ENCODE data around the gene DSTN.

DSTN gene

GRCh38 chr20:17640146-17640874 lies 70.4 kb downstream of the DSTN start:
- DNase-seq = no peak

DNA sequence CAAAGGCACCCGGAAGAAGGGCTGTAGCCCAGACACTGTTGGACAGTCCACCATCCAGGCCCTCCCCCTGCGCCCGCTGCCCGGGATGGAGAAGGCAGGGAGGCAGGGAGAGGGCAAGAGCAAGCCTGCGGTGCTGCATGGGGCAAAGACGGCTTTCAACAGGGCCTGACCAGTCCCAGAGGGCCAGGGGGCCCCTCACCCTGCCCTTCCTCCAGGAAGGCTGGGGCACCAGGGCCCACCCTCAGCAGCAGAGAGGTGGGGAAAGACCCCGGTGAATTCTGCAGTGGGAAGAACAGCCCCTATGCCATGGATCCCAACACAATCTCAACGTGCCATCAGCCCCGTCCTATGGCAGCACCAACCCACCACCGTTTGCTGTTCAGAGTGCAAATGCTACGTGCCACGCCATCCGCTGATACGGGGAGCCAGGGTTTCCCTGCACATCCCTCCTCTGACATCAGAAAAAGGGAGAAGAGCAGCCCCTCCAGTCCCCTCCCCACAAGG lies 71.1 kb downstream of the DSTN start:
- no peak for DNase-seq

DNA sequence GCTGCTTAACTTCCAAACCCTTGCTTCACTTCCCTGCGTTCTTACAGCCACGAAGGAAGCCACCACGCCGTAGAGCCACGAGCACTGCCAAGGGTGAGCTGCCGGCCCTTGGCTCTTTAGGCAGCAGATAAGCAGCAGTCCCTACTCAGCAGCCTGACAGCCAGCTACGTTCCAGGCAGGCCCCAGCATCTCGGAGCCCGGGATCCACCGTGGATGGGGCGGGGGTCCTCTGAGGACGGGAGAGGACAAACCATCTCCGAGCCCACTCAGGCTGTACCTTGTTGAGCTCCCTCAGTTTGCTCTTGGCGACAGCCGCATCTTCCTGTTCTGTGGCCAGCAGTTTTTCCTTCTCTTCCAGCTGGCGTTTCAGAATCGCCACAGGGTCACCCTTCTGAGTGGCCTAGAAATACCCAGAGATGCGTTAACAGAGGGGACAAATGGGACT lies 71.7 kb downstream of the DSTN start:
- DNase-seq = no peak

DNA sequence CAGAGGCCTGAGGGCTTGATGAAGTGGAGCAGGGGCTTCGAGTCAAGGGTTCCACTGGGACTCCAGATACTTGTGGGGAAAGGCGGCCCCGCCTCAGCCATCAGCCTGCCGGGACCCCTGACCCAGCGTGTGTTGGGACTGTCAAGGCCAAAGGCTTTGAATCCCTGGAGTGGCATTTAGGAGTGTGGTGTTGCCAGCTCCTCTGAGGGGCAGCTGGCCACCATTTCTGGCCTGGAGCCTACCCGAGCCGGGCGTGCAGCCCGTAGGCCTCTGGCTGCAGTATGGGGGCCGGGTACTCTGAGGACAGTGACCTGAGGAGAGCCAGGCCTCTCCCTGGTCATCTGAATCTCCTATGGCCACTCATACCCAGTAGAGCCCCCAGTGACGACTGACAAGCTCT lies 72.1 kb downstream of the DSTN start:
- DNase-seq = no peak

DNA sequence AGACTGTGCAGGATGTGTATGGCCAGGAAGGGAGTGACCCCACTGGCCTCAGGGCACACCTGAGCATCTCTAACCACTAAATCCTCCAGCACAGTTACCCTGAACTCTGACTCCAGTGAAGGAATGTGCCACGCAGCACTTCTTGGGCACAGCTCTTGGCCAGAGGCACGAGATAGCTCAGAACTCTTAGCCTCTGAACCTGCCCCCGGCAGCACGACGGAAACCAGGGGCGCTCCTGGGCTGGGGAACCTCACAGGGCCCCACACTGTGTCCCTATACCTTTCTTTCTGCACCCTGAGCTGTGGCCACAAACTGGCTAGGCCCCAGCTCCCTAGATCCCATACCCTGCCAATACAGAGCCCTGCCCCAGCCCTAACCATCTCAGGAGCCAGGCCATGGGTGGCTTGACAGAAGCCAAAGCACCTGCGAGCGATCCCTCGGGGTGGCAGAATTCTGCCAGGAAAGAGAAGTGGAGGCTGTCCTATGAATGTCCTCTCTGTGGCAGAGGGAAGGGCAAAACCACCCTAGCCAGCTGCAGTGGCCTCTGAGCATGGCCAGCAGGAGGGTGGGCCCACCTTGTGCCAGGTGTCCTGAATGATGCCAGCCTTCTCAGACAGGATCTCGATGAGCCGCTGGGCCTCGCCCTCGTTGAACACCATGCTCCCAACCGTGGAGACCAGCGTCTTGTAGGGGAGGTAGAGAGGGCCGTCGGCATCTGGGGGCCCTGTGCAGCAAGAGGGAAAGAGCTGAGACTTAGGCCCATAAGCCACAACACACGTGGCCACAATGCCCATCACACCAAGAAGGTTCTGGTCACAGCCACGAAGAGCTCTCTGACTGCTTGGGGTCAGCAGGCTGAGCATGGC lies 72.8 kb downstream of the DSTN start:
- no peak for DNase-seq

GRCh38 chr20:17643531-17644188 lies 73.8 kb downstream of the DSTN start:
- no peak for DNase-seq

DNA sequence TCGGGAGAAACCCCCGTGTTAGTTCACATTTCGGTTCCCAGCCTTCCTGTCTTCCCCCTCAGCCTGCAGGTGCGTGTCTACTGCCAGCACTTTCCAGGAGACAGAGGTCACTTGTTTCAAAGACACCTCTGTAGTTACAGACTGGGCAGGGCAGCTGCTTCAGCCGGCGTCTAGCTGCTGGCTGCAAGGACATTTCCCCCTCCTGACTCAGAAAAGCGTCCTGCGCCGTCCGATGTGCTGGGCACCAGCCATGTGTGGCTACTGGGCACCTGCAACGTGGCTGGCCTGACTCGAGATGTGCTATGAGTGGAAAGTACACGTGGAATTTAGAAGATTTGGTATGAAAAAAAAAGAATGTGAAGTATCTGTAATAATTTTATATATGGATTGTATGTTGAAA lies 74.6 kb downstream of the DSTN start:
- no peak for DNase-seq

DNA sequence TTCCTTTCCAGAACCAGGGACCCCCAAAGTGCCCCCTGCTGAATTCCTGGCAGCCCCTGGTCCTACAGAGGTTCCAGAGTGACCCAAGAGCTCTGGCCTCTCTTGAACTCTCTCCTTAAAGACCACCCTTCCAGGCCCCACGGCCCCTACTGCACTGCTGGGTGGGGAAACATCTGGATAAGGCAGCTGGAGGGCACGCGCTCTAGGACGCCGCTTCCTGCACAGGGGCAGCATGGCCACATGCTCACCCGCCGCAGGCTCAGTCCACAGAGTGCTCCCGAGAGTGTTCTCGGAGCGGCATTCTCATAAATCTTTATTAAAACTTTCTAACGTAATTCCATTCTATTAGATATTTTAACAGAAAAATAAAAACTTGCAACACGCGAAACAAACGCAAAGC lies 75.1 kb downstream of the DSTN start:
- no peak for DNase-seq

GRCh38 chr20:17645546-17646208 lies 75.8 kb downstream of the DSTN start:
- no peak for DNase-seq

DNA sequence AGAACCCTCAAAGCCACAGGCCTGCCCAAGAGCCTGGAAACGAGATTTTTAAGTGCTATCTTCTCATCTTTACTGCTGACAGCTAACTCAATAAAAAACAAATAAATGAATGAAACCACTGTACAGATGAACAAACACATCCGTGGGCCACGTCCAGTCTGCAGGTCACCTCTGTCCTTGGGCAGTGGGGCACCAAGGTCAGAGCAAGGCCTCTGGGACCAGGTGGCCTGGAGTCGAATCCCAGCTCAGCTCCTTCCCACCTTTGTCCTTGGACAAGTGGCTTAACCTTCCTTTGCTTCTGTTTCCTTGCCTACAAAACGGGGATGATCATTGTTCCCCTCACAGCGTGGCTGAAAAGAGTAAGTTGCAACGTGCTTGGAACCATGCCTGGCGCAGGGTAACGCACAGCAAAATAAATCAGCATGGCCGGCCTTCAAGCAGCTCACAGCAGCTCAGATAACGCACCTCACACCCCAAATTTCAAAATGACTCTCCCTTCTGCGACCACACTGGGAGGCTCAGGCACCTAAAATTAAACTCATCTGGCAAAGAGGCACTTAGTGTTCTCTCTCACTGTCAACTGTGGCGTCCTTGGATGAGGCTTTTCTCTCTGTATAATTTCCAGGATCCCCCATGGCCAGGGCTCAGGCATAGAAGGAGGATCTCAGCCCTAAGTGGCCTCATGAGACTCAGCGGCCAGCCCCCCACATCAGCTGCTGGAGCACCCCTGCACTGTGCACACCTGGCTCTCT lies 76.5 kb downstream of the DSTN start:
- no peak for DNase-seq

DNA sequence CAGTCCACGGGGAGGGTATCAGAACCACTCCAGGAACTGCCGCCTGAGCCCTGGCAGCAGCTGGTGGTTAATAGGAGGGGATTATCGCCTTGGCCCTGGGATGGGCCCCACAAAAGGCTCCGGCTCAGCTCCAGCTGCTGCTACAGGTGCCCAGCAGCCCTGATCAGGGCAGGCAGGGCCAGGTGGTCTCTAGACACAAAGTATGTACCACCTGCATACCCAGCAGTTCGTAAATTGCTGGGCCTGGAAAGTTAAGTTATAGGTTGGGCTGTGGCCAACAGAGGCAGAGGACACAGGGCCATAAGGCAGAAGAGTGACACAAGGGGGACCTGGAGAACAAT lies 77.1 kb downstream of the DSTN start:
- DNase-seq = no peak

DNA sequence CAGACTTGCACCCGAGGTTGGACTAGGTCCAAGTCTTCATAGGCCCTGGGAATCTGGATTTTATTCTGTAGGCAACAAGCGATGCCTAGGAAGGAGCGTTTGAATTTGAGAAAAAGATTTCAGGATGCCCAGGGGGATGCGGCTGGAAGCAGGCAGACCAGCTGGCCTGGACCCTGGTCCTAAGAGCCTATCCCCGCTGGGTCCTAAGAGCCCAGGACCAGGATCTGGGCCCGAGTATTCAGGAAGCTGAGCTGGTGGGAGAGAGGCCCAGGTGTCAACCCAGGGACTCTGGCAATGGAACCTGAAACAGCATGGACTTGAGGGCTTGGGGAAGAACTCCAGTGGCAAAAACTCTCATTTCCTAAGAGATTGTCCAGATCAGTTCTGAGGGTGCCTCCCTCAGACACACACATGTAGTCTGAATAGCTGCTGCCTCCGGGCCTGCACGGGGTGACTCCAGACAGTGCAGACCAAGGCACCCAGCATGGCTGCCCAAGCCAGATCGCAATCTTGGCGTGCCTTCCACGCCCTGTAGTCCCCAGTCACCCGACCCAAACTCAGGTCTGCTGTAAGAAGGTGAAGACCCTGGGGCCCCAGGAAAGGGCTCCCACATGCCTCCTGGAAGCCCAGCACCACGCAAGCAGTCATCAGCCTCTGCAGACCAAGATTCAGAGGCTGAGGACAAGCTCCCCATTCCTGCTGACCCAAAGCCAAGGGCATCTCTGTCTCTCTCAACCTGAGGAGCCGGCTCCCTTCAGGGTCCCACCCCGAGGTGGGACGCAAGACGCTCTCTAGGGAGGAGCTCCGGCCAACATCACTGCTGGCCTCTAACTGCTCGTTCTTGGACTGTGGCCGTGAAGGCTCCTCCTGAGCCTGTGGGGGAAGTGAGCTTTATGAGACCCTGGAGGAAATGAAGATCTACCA lies 77.8 kb downstream of the DSTN start:
- DNase-seq = no peak

- no peak for DNase-seq
Measured at GRCh38 chr20:17648315-17648646, 78.4 kb downstream of the DSTN start.

DNA sequence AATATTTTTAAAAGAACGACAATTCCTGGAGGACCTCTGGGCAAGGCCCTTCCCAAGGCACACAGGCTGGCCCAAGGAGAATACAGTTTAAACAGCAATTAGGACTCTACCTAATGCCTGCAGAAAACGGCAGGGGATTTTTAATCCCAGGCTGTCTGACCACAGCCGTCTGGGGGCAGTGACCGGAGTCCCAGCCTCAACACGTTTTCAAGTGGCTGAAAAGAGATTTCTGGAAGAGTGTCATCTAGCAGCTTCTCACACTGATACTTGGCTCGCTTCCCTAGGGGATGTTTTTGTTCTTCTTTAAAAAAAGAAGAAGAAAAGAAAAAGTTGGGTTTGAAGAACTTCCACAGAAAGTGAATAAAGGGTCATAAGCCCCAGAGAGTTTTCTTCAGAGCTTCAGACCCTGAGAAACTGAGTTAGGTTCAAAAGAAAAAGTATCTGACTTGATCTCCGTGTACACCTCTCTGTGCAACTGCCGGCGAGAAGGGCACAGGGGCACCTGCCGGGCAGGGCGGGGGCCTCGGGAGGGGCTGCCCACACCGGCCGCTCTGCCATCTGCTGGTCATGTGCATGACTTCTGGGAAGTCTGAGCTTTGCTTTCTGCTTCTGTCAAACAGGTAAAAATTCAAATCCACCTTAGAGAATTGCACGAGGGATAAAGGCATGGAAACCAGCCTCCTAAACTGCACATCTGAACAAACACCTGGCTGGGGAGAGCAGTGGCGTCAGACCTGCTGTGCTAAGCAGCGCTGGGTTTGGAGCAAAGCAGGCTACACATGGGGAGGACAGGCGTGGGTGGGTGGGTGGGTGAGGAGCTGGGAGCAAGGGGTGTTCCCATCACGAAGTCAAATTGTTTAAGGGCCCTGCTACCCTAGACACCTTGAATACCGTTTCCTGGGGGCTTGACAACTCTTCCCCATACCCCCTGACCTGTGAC lies 79.2 kb downstream of the DSTN start:
- no peak for DNase-seq

GRCh38 chr20:17650301-17651128 lies 80.6 kb downstream of the DSTN start:
- DNase-seq = no peak

- no peak for DNase-seq
Measured at GRCh38 chr20:17651129-17651759, 81.4 kb downstream of the DSTN start.

- DNase-seq = no peak
Measured at GRCh38 chr20:17651760-17652388, 82.0 kb downstream of the DSTN start.

GRCh38 chr20:17652411-17652810 lies 82.5 kb downstream of the DSTN start:
- DNase-seq = no peak

Measured in KG1 (cell line).